GM12874 (cell line): Measurements from ENCODE around the gene KIAA0513.

Source experiments
- TF ChIP-seq, protein P1 (sequence below): IDR thresholded peaks from 2 replicates; pipeline ENCODE4 v1.5.1; 2011; ENCODE audit warnings: low read depth, mild to moderate bottlenecking, control low read depth, low read length, moderate library complexity; ENCODE audit not compliant: insufficient read depth

The KIAA0513 gene

GRCh38 chr16:85079785-85080570 is 52.4 kb downstream of the KIAA0513 start:
- TF ChIP-seq, protein P1, sequence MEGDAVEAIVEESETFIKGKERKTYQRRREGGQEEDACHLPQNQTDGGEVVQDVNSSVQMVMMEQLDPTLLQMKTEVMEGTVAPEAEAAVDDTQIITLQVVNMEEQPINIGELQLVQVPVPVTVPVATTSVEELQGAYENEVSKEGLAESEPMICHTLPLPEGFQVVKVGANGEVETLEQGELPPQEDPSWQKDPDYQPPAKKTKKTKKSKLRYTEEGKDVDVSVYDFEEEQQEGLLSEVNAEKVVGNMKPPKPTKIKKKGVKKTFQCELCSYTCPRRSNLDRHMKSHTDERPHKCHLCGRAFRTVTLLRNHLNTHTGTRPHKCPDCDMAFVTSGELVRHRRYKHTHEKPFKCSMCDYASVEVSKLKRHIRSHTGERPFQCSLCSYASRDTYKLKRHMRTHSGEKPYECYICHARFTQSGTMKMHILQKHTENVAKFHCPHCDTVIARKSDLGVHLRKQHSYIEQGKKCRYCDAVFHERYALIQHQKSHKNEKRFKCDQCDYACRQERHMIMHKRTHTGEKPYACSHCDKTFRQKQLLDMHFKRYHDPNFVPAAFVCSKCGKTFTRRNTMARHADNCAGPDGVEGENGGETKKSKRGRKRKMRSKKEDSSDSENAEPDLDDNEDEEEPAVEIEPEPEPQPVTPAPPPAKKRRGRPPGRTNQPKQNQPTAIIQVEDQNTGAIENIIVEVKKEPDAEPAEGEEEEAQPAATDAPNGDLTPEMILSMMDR: no peak

DNA sequence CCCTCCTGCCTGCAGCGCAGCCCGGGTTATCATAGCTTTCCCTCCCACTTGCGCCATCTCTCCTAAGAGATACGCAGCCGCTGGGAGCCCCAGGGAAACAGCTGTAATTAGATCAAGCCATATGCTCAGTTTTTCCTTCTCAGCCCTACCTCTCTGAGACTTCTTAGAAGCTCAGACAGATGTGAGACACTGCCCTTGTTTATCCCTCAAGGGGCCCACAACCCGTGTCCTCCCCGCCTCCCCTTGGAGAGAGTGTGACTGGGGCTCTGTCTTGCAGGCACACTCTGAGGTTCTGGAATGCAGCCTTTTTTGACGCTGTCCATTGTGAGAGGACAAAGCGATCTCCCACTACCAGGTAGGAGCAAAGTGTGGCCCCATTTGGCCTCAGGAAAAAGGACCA is 53.4 kb downstream of the KIAA0513 start:
- TF ChIP-seq, protein P1: no peak

DNA sequence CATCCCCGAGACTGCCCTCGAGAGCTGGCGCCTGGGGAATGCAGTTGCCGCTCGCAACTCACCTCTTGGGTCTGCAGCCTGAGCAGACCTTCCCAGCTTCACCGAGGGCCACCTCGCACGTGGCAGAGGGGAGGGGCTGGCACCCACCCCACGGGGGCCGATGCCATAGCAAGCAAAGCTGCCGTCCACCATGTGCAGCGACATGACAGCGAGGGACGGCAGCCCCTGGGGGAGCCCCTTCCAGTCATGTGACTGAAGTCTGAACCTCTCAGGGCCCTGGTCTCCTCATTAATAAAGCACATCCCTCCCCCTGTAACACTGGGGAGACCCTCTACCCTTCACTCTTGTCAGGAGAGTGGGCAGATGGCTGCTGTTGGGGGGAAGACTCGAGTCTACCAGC is 54.2 kb downstream of the KIAA0513 start:
- TF ChIP-seq, protein P1: no peak

DNA sequence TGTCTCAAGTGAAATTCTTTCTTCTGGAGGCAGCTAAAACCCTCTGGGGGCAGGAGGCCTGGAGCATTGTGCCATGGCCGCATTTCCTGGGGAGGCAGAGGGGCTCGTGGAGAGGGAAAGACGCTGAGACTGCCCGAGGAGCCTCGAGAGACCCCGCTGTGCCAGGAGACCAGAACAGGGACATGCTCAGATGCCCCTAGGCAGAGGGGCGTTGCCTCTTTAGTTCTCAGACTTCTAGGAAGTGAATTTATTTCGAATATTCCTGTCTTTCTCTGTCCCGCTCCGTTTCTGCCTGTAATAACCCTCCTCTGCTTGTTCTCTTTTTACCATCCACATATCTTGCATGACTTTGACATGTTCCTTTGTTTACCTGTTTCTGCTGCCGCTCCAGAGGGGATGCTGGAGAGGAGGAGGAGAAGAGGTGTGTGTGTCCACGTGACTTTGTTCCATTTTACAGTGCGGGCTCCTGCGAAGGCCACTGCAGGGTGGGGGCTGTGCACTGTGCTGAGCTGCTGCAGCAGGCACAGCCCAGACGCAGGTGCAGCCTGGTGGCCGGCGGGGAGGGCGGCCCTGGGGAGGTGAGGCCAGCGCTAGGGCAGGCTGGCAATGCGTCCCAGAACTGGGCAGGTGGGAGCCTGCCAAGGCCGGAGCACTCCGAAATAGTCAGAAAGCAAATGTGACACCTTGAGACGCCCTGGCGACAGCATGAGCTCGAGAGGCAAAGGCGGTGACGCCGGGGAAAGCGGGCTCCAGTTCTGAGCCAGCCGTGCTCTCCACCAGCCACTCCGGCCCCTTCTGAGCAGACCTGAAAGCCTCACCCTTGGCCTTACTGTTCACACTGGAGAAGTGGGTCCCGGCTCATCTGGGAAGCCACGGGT is 54.8 kb downstream of the KIAA0513 start:
- TF ChIP-seq, protein P1: no peak

GRCh38 chr16:85083051-85083639 is 55.5 kb downstream of the KIAA0513 start:
- TF ChIP-seq, protein P1: no peak

- TF ChIP-seq, protein P1: no peak
These were observed 57.4 kb downstream of the KIAA0513 start for GRCh38 chr16:85084841-85085510.
